Measurements from ENCODE around the gene RNF113B.

RNF113B gene

GRCh38 chr13:98134901-98135300 is 42.2 kb downstream of the RNF113B start:
- DNase-seq: no peak

DNA sequence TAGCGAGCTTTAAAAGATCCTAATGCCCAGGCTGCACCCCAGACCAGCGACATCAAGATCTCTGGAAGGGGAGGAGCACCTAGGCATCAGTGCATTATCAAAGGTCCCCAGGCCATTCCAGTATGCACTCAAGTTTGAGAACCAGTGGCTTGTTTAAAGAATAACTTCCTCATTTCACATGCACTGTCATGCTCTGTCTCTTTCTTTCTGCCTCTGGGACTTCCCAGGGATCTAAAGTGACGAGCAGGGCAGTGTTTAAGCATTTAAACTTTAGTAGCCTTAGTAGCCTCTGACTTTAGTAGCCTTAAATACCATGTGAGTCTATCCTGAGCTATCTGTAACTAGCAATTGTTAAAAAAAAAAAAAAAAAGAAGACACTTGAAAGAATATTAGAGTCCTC is 43.1 kb downstream of the RNF113B start:
- DNase-seq: no peak

DNA sequence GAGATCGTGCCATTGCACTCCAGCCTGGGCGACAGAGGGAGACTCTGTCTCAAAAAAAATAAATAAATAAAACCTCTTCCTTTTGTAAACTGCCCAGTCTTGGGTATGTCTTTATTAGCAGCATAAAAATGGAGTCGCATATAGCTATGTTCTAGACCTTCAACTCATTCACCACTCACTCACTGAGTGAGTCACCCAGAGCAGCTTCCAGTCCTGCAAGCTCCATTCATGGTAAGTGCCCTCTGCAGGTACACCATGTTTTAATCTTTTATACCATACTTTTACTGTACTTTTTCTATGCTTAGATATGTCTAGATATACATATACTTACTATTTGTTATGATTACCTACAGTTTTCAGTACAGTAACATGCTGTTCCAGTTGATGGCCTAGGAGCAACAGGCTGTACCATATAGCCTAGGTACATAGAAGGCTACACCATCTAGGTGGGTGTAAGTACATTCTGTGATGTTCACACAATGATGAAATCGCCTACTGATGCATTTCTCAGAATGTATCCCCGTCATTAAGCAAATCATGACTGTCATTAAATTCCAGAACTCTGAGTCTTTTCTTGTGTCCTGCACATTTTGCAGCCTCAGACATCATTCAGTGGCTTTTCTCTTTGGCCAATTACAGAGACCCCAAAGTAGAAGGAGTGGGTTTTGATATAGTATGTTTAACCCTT is 47.9 kb downstream of the RNF113B start:
- DNase-seq: no peak
